Transverse colon (tissue), 4 donors: ENCODE data around the gene HIVEP3.

ENCODE experiments used
- EP300 ChIP-seq: sonication (generic); formaldehyde crosslinking; IDR thresholded peaks from one replicate; pipeline ENCODE4 v1.6.1; 2017; ENCODE audit warnings: antibody characterized with exemption, low read depth
- POLR2A ChIP-seq: fragments of 450-650 bp; IDR thresholded peaks from one replicate; pipeline ENCODE4 v1.6.1; 2016; ENCODE audit warnings: antibody characterized with exemption, mild to moderate bottlenecking, moderate library complexity
- POLR2AphosphoS5 ChIP-seq, 3 donors: sonication (generic); formaldehyde crosslinking; IDR thresholded peaks; one replicate each; pipeline ENCODE4 v1.6.1; 2016; ENCODE audit warnings: antibody characterized with exemption in 3 of 3
- TF ChIP-seq, protein P1 (sequence below), 5 experiments: fragments of 200-600 bp in 3 of 5; fragments of 450-650 bp in 2 of 5; sonication (generic) in 3 of 5; IDR thresholded peaks; 1 replicate in 2 of 5; 2 replicates in 3 of 5; pipeline ENCODE4 v1.5.1; 2016 to 2017; ENCODE audit warnings: antibody characterized with exemption in 5 of 5, inconsistent platforms in 3 of 5, mild to moderate bottlenecking in 2 of 5, moderate library complexity in 1 of 5

DNA sequence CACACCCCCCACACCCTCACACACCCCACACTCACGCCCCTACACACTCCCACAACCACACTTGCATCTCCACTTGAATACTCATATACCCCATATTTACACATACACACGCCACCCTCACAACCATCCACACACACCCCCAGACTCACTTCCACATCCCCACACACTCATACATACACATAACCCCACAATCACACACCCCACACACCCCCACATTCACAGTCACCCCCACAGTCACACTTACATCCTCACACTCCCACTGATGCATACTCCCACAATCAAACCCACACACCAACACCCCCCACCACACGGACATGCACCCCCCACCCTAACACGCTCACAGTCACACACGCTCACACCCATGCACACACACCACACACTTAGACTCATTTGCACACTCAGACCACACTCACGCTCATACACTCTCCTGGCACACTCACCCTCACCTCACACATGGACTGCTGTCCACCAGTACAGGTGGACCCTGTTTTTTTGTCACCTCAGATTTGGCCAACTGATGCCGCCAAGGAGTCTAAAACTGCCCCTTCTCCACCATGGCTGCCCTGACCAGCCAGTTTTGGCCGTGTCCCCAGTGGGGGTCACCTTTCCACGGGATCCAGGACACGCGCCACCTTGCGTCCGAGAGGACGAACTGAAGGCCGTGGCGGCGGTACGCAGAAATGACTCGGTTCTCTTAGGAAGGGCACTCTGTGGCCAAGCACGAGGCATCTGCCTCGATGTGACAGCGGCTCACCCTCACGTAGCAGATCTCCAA, 388.9 kb downstream of the HIVEP3 start:
- TF ChIP-seq, protein P1, sequence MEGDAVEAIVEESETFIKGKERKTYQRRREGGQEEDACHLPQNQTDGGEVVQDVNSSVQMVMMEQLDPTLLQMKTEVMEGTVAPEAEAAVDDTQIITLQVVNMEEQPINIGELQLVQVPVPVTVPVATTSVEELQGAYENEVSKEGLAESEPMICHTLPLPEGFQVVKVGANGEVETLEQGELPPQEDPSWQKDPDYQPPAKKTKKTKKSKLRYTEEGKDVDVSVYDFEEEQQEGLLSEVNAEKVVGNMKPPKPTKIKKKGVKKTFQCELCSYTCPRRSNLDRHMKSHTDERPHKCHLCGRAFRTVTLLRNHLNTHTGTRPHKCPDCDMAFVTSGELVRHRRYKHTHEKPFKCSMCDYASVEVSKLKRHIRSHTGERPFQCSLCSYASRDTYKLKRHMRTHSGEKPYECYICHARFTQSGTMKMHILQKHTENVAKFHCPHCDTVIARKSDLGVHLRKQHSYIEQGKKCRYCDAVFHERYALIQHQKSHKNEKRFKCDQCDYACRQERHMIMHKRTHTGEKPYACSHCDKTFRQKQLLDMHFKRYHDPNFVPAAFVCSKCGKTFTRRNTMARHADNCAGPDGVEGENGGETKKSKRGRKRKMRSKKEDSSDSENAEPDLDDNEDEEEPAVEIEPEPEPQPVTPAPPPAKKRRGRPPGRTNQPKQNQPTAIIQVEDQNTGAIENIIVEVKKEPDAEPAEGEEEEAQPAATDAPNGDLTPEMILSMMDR (IDR thresholded peaks at IDR 0.05): no peak
- TF ChIP-seq EP300 (no peak), POLR2AphosphoS5 (IDR thresholded peaks at IDR 0.05) (no peak), POLR2A (no peak)
